IMR-90 (cell line): ENCODE data around the gene CERS5. TPM values are rescaled to one million over a fixed set of nuclear protein-coding genes. Genes with fewer than 3 reads are reported as not detected.

Experiments
- ATAC-seq: fragments of 200-7000 bp; cut with Tn5 transposase; 2 replicates; pipeline ENCODE4 v1.9.1; 2020; ENCODE audit warnings: low read depth, mild to moderate bottlenecking, moderate library complexity
- BruUV-seq: library from RNA; stranded (reverse); fragments of 400-500 nt; replicated peaks from 2 replicates; lab custom pipeline; 2021; lab: Mats Ljungman, UMichigan
- CTCF ChIA-PET: fragments of 300-600 bp; formaldehyde crosslinking; extraction: SDS; loops from one replicate; lab custom pipeline; 2021; ENCODE audit warnings: antibody characterized with exemption; lab: Yijun Ruan, JAX
- POLR2A ChIA-PET: fragments of 300-600 bp; sonication (Branson Sonifier 250); formaldehyde crosslinking; loops from one replicate; lab custom pipeline; 2022; ENCODE audit warnings: antibody characterized with exemption; ENCODE audit not compliant: unreplicated experiment; lab: Charles Lee
- DNase-seq: peaks from one replicate; pipeline ENCODE4 v3.0.0; 2013
- H2AFZ ChIP-seq: replicated peaks from 2 replicates; pipeline ENCODE3; 2013; ENCODE audit warnings: low read length, mild to moderate bottlenecking; ENCODE audit not compliant: poor library complexity
- H2AK5ac ChIP-seq: 2 replicates; pipeline ENCODE4 v1.6.1; 2013; ENCODE audit warnings: low read depth, low read length, inconsistent platforms
- H2AK9ac ChIP-seq: replicated peaks from 2 replicates; pipeline ENCODE3; 2013; ENCODE audit warnings: mild to moderate bottlenecking, low read depth, low read length, moderate library complexity; ENCODE audit not compliant: poor library complexity
- H2BK120ac ChIP-seq: 2 replicates; pipeline ENCODE4 v1.6.1; 2013; ENCODE audit warnings: low read depth, low read length, inconsistent platforms
- H2BK15ac ChIP-seq: 3 replicates; pipeline ENCODE4 v1.6.1; 2013; ENCODE audit warnings: low read depth, low read length, inconsistent platforms
- H2BK20ac ChIP-seq: 2 replicates; pipeline ENCODE4 v1.6.1; 2013; ENCODE audit warnings: low read depth, mild to moderate bottlenecking, inconsistent platforms, low read length, moderate library complexity
- H2BK5ac ChIP-seq: 2 replicates; pipeline ENCODE4 v1.6.1; 2013; ENCODE audit warnings: mild to moderate bottlenecking, low read depth, low read length, inconsistent platforms; ENCODE audit not compliant: poor library complexity, severe bottlenecking
- H3K14ac ChIP-seq: replicated peaks from 2 replicates; pipeline ENCODE4 v1.6.1; 2013; ENCODE audit warnings: low read depth, low read length, inconsistent platforms
- H3K18ac ChIP-seq: 2 replicates; pipeline ENCODE4 v1.6.1; 2013; ENCODE audit warnings: low read depth, low read length, control low read depth
- H3K23ac ChIP-seq: 2 replicates; pipeline ENCODE4 v1.6.1; 2013; ENCODE audit warnings: low read depth, low read length, inconsistent platforms
- H3K27ac ChIP-seq: 2 replicates; pipeline ENCODE4 v1.5.1; 2013; ENCODE audit warnings: mild to moderate bottlenecking, control low read depth, low read length; ENCODE audit not compliant: insufficient read depth
- H3K27me3 ChIP-seq: 2 replicates; pipeline ENCODE4 v1.6.1; 2013; ENCODE audit warnings: low read length; ENCODE audit not compliant: control insufficient read depth, insufficient read depth
- H3K36me3 ChIP-seq: 2 replicates; pipeline ENCODE4 v1.6.1; 2013; ENCODE audit warnings: low read length, mixed read lengths; ENCODE audit not compliant: control insufficient read depth, insufficient read depth
- H3K4ac ChIP-seq: 2 replicates; pipeline ENCODE4 v1.6.1; 2013; ENCODE audit warnings: low read depth, low read length, inconsistent platforms
- H3K4me1 ChIP-seq: 2 replicates; pipeline ENCODE4 v1.6.1; 2013; ENCODE audit warnings: low read length, mixed read lengths; ENCODE audit not compliant: control insufficient read depth, insufficient read depth
- H3K4me2 ChIP-seq: 2 replicates; pipeline ENCODE4 v1.6.1; 2013; ENCODE audit warnings: low read depth, mild to moderate bottlenecking, control low read depth, low read length, moderate library complexity
- H3K4me3 ChIP-seq: 2 replicates; pipeline ENCODE4 v1.5.1; 2013; ENCODE audit warnings: low read depth, mild to moderate bottlenecking, control low read depth, low read length, moderate library complexity; ENCODE audit not compliant: insufficient read depth
- H3K56ac ChIP-seq: 2 replicates; pipeline ENCODE4 v1.6.1; 2013; ENCODE audit warnings: low read length, inconsistent platforms; ENCODE audit not compliant: insufficient read depth; ENCODE audit errors: extremely low read depth
- H3K79me1 ChIP-seq, 2 experiments: 2 replicates each; pipeline ENCODE4 v1.6.1; 2013; ENCODE audit warnings: low read length in 2 of 2, inconsistent platforms in 1 of 2, low read depth in 1 of 2
- H3K9ac ChIP-seq: 2 replicates; pipeline ENCODE4 v1.6.1; 2013; ENCODE audit warnings: low read depth, low read length, control low read depth
- H3K9me1 ChIP-seq: 2 replicates; pipeline ENCODE4 v1.6.1; 2013; ENCODE audit warnings: low read length, inconsistent platforms; ENCODE audit not compliant: insufficient read depth
- H3K9me3 ChIP-seq: 2 replicates; pipeline ENCODE4 v1.6.1; 2013; ENCODE audit warnings: low read length; ENCODE audit not compliant: control insufficient read depth, insufficient read depth
- H4K20me1 ChIP-seq: 2 replicates; pipeline ENCODE4 v1.6.1; 2013; ENCODE audit warnings: low read length, inconsistent platforms; ENCODE audit not compliant: insufficient read depth
- H4K5ac ChIP-seq: 2 replicates; pipeline ENCODE4 v1.6.1; 2013; ENCODE audit warnings: mild to moderate bottlenecking, low read depth, low read length, control low read depth
- H4K8ac ChIP-seq, 2 experiments: 2 replicates each; pipeline ENCODE4 v1.6.1; 2013; ENCODE audit warnings: low read depth in 2 of 2, low read length in 2 of 2, control low read depth in 1 of 2, inconsistent platforms in 1 of 2
- H4K91ac ChIP-seq: 2 replicates; pipeline ENCODE4 v1.6.1; 2013; ENCODE audit warnings: low read depth, low read length, inconsistent platforms; ENCODE audit not compliant: insufficient read depth
- BHLHE40 ChIP-seq: fragments of 150-350 bp; IDR thresholded peaks from 2 replicates; pipeline ENCODE4 v1.6.1; 2016; ENCODE audit warnings: mild to moderate bottlenecking, low read depth, low read length
- CEBPB ChIP-seq: IDR thresholded peaks from 2 replicates; pipeline ENCODE4 v1.6.1; 2012; ENCODE audit warnings: low read depth, low read length, improper control_type of control experiment
- CHD1 ChIP-seq: IDR thresholded peaks from 2 replicates; pipeline ENCODE4 v1.6.1; 2012; ENCODE audit warnings: low read depth, low read length, improper control_type of control experiment
- CTCF ChIP-seq: conservative IDR thresholded peaks from 2 replicates; pipeline ENCODE4 v1.5.1; 2012; ENCODE audit warnings: mild to moderate bottlenecking, low read depth, low read length, improper control_type of control experiment
- ELK1 ChIP-seq: fragments of 150-350 bp; IDR thresholded peaks from 2 replicates; pipeline ENCODE4 v1.6.1; 2016; ENCODE audit warnings: low read depth, mild to moderate bottlenecking, low read length, moderate library complexity, borderline replicate concordance
- FOS ChIP-seq: fragments of 150-350 bp; IDR thresholded peaks from 2 replicates; pipeline ENCODE4 v1.6.1; 2016; ENCODE audit warnings: low read depth, low read length
- MAFK ChIP-seq: IDR thresholded peaks from 2 replicates; pipeline ENCODE4 v1.6.1; 2012; ENCODE audit warnings: low read depth, low read length, improper control_type of control experiment
- MAZ ChIP-seq: IDR thresholded peaks from 2 replicates; pipeline ENCODE4 v1.6.1; 2012; ENCODE audit warnings: low read depth, mild to moderate bottlenecking, low read length, improper control_type of control experiment, moderate library complexity, borderline replicate concordance
- MXI1 ChIP-seq: IDR thresholded peaks from 2 replicates; pipeline ENCODE4 v1.6.1; 2012; ENCODE audit warnings: low read depth, mild to moderate bottlenecking, low read length, moderate library complexity, borderline replicate concordance
- NFE2L2 ChIP-seq: fragments of 150-350 bp; IDR thresholded peaks from 2 replicates; pipeline ENCODE4 v1.6.1; 2016; ENCODE audit warnings: low read depth, mild to moderate bottlenecking, low read length
- POLR2A ChIP-seq: IDR thresholded peaks from 2 replicates; pipeline ENCODE4 v1.6.1; 2012; ENCODE audit warnings: mild to moderate bottlenecking, low read depth, low read length
- RAD21 ChIP-seq: IDR thresholded peaks from 2 replicates; pipeline ENCODE4 v1.6.1; 2012; ENCODE audit warnings: low read length, improper control_type of control experiment
- RCOR1 ChIP-seq: IDR thresholded peaks from 2 replicates; pipeline ENCODE4 v1.6.1; 2012; ENCODE audit warnings: mild to moderate bottlenecking, low read length, improper control_type of control experiment; ENCODE audit not compliant: insufficient replicate concordance
- RFX5 ChIP-seq: IDR thresholded peaks from 2 replicates; pipeline ENCODE4 v1.8.0; 2012; ENCODE audit warnings: low read depth, mild to moderate bottlenecking, low read length, moderate library complexity
- SMC3 ChIP-seq: fragments of 150-350 bp; IDR thresholded peaks from 2 replicates; pipeline ENCODE4 v1.6.1; 2016; ENCODE audit warnings: low read depth, mild to moderate bottlenecking, antibody characterized with exemption, low read length, moderate library complexity
- USF2 ChIP-seq: fragments of 150-350 bp; IDR thresholded peaks from 2 replicates; pipeline ENCODE4 v1.6.1; 2017; ENCODE audit warnings: mild to moderate bottlenecking, antibody characterized with exemption, low read length, low read depth
- WGBS, 2 experiments: methylation state at CpG; one replicate each; pipeline versions ENCODE4 v1.1.5 to v1.1.7; 2013; ENCODE audit warnings: missing lambda C conversion rate in 2 of 2; ENCODE audit not compliant: insufficient read length in 1 of 2; ENCODE audit errors: extremely low coverage in 2 of 2; 5-methylcytosine and 5-hydroxymethylcytosine counted together
- dilution Hi-C: fragments of 300-500 bp; cut with HindIII; formaldehyde crosslinking; loops from one replicate; pipeline ENCODE4 v1.14.3; 2018; ENCODE audit warnings: low sequenced_read_pairs; ENCODE audit not compliant: unreplicated experiment
- in situ Hi-C: fragments of 300-500 bp; cut with MboI; formaldehyde crosslinking; loops from 3 replicates; pipeline ENCODE4 v1.14.3; 2019; ENCODE audit warnings: low sequenced_read_pairs, inconsistent platforms, mixed read lengths
- intact Hi-C: fragments of 100-400 bp; cut with micrococcal nuclease; formaldehyde crosslinking; loops from 2 replicates; pipeline ENCODE4 v1.10.0; 2022
- polyA plus RNA-seq, 3 experiments: library from polyadenylated mRNA; depleted of rRNA; stranded (reverse); fragments of >200 nt; gene quantifications; 2 replicates each; pipeline ENCODE4 v1.2.3, GENCODE V29; 2012; ENCODE audit warnings: low replicate concordance in 1 of 3
- total RNA-seq: library from RNA; depleted of rRNA; stranded (reverse); fragments of >200 nt; gene quantifications from 2 replicates; pipeline ENCODE4 v1.2.3, GENCODE V29; 2012

CERS5 gene
- total and polyA plus RNA-seq, 2 of the 4 experiments (the other 2 are of a cell fraction): 40.3 to 60.3 TPM

GRCh38 chr12:50149311-50149710 is 17.9 kb downstream of the CERS5 start:
- Histone ChIP-seq H2BK15ac (no peak overlapping the region), H4K91ac (no peak overlapping the region), H3K4ac (no peak overlapping the region), H3K18ac (no peak overlapping the region), H3K27me3 (no peaks in the 10 kb centered on the region), H3K4me2 (no peak overlapping the region), H3K27ac (no peak overlapping the region), H3K14ac (no peak overlapping the region), H2BK5ac (no peak overlapping the region), H3K9me3 (no peaks in the 10 kb centered on the region), H4K5ac (no peak overlapping the region), H2AK9ac (no peak overlapping the region), H3K56ac (no peak overlapping the region), H3K79me1 (peaks cover 17 to 70% of the 10 kb centered on the region in 2 experiments), H3K36me3 (no peaks in the 10 kb centered on the region; the same call in 1 of the 2 replicates), H4K8ac (no peak overlapping the region), H2AFZ (no peak overlapping the region), H2AK5ac (no peak overlapping the region), H2BK20ac (no peak overlapping the region), H3K23ac (no peak overlapping the region), H3K4me1 (peaks cover 3% of the 10 kb centered on the region; the same call in 1 of the 2 replicates), H3K4me3 (no peak overlapping the region), H3K9ac (no peak overlapping the region), H4K20me1 (peaks cover 17% of the 10 kb centered on the region; the same call in 1 of the 2 replicates), H3K9me1 (no peaks in the 10 kb centered on the region; the same call in none of the 2 replicates), H2BK120ac (no peak overlapping the region)
- DNase-seq: no peak
- CTCF ChIA-PET: interaction anchor here (0.6 to 1.1 kb wide), 2 partner anchors 17 to 27 kb away, joined by 3 to 5 read pairs; no protein-coding TSS in a partner anchor
- POLR2A ChIA-PET: interaction anchor here (0.6 kb wide), 1 partner anchor 14 kb away, joined by 3 read pairs; no protein-coding TSS in a partner anchor
- intact Hi-C loops: no loop called here
- ATAC-seq: no peak
- dilution Hi-C loops: no loop called here
- in situ Hi-C loops: no loop called here
- WGBS, 2 experiments: no CpG with 5 or more reads among the region's 3 CpGs
- TF ChIP-seq NFE2L2 (no peak), RAD21 (no peak), BHLHE40 (no peak), ELK1 (no peak), POLR2A (no peak), RCOR1 (no peak), MAZ (no peak), RFX5 (no peak), SMC3 (no peak), CTCF (no peak), FOS (no peak), USF2 (no peak), MAFK (no peak), CHD1 (no peak), MXI1 (no peak), CEBPB (no peak)
- BruUV-seq: no TSS peak
